HCT116 (cell line): Measurements from ENCODE around the gene CSNK1D.

ENCODE experiments used
- CEBPB ChIP-seq: IDR thresholded peaks from 2 replicates; pipeline ENCODE4 v1.6.1; 2012; ENCODE audit warnings: low read depth
- CTCF ChIP-seq, 3 experiments: fragments of 200-600 bp in 1 of 3; sonication (generic) in 1 of 3; IDR thresholded peaks in 2 of 3; conservative IDR thresholded peaks in 1 of 3; 2 replicates each; pipeline ENCODE4 v1.5.1; 2012 to 2017; ENCODE audit warnings: low read depth in 2 of 3, low read length in 2 of 3, antibody characterized with exemption in 1 of 3, borderline replicate concordance in 1 of 3, control low read depth in 1 of 3, mild to moderate bottlenecking in 1 of 3, mixed read lengths in 1 of 3, mixed run types in 1 of 3, moderate library complexity in 1 of 3; ENCODE audit not compliant: insufficient read depth in 1 of 3
- EGR1 ChIP-seq: IDR thresholded peaks from 2 replicates; pipeline ENCODE4 v1.6.1; 2012; ENCODE audit warnings: low read depth
- EZH2 ChIP-seq: fragments of 200-600 bp; sonication (generic); IDR thresholded peaks from 2 replicates; pipeline ENCODE4 v1.6.1; 2017; ENCODE audit warnings: antibody characterized with exemption, mixed run types
- EZH2phosphoT487 ChIP-seq: fragments of 200-600 bp; IDR thresholded peaks from 2 replicates; pipeline ENCODE4 v1.6.1; 2018; ENCODE audit warnings: antibody characterized with exemption, borderline replicate concordance
- JUND ChIP-seq: IDR thresholded peaks from 2 replicates; pipeline ENCODE4 v1.6.1; 2012
- POLR2A ChIP-seq: IDR thresholded peaks from 2 replicates; pipeline ENCODE4 v1.7.0; 2011; ENCODE audit warnings: borderline replicate concordance; ENCODE audit not compliant: insufficient read depth, insufficient read length; ENCODE audit errors: extremely low read depth
- RAD21 ChIP-seq: IDR thresholded peaks from 2 replicates; pipeline ENCODE4 v1.6.1; 2012; ENCODE audit warnings: low read depth, mild to moderate bottlenecking
- REST ChIP-seq: IDR thresholded peaks from 2 replicates; pipeline ENCODE4 v1.6.1; 2012; ENCODE audit warnings: low read depth
- SIN3A ChIP-seq: IDR thresholded peaks from 2 replicates; pipeline ENCODE4 v1.6.1; 2012; ENCODE audit warnings: low read depth
- TCF7L2 ChIP-seq: IDR thresholded peaks from 2 replicates; pipeline ENCODE4 v1.7.0; 2011; ENCODE audit warnings: borderline replicate concordance, inconsistent platforms; ENCODE audit not compliant: insufficient read depth, insufficient read length; ENCODE audit errors: extremely low read depth
- YY1 ChIP-seq: IDR thresholded peaks from 2 replicates; pipeline ENCODE4 v1.6.1; 2011; ENCODE audit warnings: low read length, low read depth, moderate library complexity, mild to moderate bottlenecking; ENCODE audit not compliant: insufficient replicate concordance; ENCODE audit errors: extremely low read depth
- ZNF274 ChIP-seq: fragments of 200-500 bp; sonication (Bioruptor generic); IDR thresholded peaks from 2 replicates; pipeline ENCODE4 v1.6.1; 2014; ENCODE audit warnings: mild to moderate bottlenecking, low read depth, low read length, inconsistent platforms

DNA sequence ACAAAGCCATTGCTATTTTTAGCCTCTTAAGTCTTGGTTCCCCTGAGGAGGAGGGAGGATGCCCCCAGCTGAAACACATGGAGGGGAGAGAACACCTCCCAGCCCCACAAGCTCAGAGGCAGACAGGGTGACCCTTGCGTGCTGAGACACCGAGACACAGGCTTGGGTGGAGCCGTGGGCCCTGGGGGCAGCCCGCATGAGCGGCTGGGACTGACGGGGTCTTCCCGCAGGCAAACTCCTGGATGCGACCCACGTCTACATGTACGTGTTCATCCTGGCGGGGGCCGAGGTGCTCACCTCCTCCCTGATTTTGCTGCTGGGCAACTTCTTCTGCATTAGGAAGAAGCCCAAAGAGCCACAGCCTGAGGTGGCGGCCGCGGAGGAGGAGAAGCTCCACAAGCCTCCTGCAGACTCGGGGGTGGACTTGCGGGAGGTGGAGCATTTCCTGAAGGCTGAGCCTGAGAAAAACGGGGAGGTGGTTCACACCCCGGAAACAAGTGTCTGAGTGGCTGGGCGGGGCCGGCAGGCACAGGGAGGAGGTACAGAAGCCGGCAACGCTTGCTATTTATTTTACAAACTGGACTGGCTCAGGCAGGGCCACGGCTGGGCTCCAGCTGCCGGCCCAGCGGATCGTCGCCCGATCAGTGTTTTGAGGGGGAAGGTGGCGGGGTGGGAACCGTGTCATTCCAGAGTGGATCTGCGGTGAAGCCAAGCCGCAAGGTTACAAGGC lies 34.9 kb downstream of the CSNK1D start:
- TF ChIP-seq SIN3A: no peak
- no peak for TF ChIP-seq EZH2phosphoT487
- no peak for TF ChIP-seq CTCF (IDR thresholded peaks at IDR 0.05 in 2 of 3, conservative IDR thresholded peaks at IDR 0.05 in 1 of 3; ENCODE audit: borderline replicate concordance in 1 of 3, insufficient read depth in 1 of 3, low read depth in 2 of 3, low read length in 2 of 3)
- TF ChIP-seq TCF7L2: no peak
- TF ChIP-seq EZH2: no peak
- no peak for TF ChIP-seq CEBPB
- no peak for TF ChIP-seq EGR1
- no peak for TF ChIP-seq JUND
- no peak for TF ChIP-seq POLR2A
- TF ChIP-seq YY1: no peak
- TF ChIP-seq ZNF274: no peak
- TF ChIP-seq RAD21: no peak
- no peak for TF ChIP-seq REST
